Ectodermal cell (in vitro differentiated cells): ENCODE data around the gene MESP2.

ENCODE experiments used
- H3K27ac ChIP-seq: 2 replicates; pipeline ENCODE4 v1.7.0; 2013; ENCODE audit warnings: mild to moderate bottlenecking, low read depth, low read length; ENCODE audit not compliant: insufficient read depth, poor library complexity, severe bottlenecking
- H3K27me3 ChIP-seq: 2 replicates; pipeline ENCODE4 v1.7.0; 2013; ENCODE audit warnings: mild to moderate bottlenecking, low read length; ENCODE audit not compliant: insufficient read depth, control insufficient read depth, poor library complexity, severe bottlenecking
- H3K36me3 ChIP-seq: one replicate; pipeline ENCODE4 v1.7.0; 2013; ENCODE audit warnings: low read length; ENCODE audit not compliant: control insufficient read depth, insufficient read depth
- H3K4me1 ChIP-seq: one replicate; pipeline ENCODE4 v1.7.0; 2013; ENCODE audit warnings: low read length; ENCODE audit not compliant: control insufficient read depth, insufficient read depth
- H3K4me3 ChIP-seq: 2 replicates; pipeline ENCODE4 v1.7.0; 2013; ENCODE audit warnings: low read depth, low read length, control low read depth; ENCODE audit not compliant: insufficient read depth
- H3K9me3 ChIP-seq: 2 replicates; pipeline ENCODE4 v1.7.0; 2013; ENCODE audit warnings: mild to moderate bottlenecking, low read length, moderate library complexity; ENCODE audit not compliant: control insufficient read depth
- WGBS, 2 experiments: methylation state at CpG; one replicate each; pipeline ENCODE4 v1.1.7; 2013; ENCODE audit warnings: missing lambda C conversion rate in 2 of 2; 5-methylcytosine and 5-hydroxymethylcytosine counted together

The MESP2 gene

DNA sequence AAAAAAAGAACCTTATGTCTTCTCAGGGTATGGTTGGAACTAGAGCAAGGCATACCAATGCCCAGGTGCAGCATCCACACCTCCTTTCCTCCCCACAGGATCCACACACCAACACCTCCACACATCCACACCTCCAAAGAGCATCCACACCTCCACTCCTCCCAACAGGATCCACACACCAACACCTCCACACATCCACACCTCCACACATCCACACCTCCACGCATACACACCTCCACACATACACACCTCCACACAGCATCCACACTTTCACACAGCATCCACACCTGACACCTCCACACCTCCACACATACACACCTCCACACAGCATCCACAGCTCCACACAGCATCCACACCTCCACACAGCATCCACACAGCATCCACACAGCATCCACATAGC, 30.4 kb upstream of the MESP2 start:
- Histone ChIP-seq H3K27me3 (peaks cover 63% of the 10 kb centered on the region), H3K9me3 (no peaks in the 10 kb centered on the region), H3K27ac (no peak overlapping the region), H3K4me3 (no peak overlapping the region), H3K4me1 (no peaks in the 10 kb centered on the region), H3K36me3 (no peaks in the 10 kb centered on the region)
- 32 to 37% methylated on average over 1 of the region's 1 CpG for WGBS, 2 experiments

DNA sequence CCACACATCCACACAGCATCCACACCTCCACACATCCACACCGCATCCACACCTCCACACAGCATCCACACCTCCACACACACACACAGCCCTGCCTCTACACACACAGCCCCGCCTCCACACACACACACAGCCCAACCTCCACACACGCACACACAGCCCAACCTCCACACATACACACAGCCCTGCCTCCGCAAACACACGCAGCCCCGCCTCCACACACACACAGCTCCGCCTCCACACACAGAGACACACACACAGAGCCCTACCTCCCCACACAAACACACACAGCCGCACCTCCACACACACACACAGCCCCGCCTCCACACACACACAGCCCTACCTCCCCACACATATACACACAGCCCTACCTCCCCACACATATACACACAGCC, 29.7 kb upstream of the MESP2 start:
- Histone ChIP-seq H3K27ac (no peak overlapping the region), H3K4me3 (no peak overlapping the region), H3K36me3 (no peaks in the 10 kb centered on the region), H3K27me3 (peaks cover 69% of the 10 kb centered on the region), H3K9me3 (no peaks in the 10 kb centered on the region), H3K4me1 (peaks cover 1% of the 10 kb centered on the region)
- WGBS, 2 experiments, result 75 to 83% methylated on average over 9 of the region's 9 CpGs

DNA sequence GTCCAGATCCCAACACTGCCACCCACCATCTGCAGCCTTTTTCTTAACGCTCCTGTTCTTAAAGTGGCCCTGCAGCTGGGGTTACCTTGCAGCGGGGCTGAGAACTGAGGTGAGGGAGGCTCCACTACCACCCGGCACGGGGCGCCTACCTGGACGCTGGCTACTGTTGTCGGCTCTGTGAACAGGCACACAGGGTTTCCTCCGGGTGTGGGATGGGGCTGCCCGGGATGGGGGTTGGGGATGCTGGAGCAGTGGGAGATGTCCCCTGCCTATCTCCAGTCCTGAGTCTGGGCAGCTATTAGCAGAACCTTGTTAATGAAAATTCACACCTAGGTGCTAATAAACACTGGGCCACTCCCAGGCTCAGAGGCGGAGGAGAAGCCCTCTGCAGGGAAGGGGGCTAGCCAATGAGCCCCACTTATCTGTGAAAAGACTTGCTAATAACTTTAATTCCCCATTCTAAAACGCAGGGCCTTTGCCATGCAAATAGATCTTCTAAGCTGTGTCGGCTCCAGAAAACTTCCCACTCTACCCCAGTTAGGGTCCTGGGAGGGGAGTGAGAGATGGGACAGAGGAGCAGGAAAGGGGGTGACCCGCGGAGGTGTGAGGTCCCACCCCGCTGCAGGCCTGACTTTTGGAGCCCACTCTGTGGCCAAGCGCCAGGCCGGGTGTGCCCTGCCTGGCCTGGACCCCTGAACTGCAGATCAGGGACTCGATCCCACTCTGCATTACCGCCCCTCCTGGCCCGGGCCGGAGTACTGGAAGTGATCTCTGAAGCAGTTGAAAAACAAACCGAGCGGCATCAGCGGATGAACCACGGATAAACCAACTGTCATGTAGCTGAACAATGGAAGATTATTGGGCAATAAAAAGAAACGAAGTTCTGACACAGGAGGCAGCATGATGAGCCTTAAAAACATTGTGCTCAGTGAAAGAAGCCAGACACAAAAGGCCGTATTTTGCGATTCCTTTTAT, 28.1 kb upstream of the MESP2 start:
- H3K36me3 ChIP-seq, result no peaks in the 10 kb centered on the region
- 10 to 13% methylated on average over 27 to 28 of the region's 28 CpGs for WGBS, 2 experiments

DNA sequence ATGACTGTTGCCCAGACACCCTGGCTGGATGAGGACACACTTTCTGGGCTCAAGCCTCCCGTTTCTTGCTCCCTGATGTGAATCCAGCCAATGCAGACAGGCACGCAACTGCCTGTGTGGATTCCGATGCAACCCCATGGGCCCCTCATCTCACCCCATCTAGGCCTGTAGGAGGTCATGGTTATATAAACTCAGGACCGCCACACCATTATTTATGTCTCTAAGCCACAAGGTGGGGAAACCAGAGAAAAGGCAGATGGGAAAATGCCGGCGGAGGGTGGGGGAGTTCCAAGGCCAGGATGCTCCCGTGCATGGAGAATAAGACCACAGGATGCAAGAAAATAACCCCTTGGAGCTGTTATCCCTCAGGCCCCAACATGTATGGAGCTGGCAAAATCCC, 27.1 kb upstream of the MESP2 start:
- H3K27me3 ChIP-seq, result peaks cover 80% of the 10 kb centered on the region
- H3K27ac ChIP-seq, result no peak overlapping the region
- 42 to 47% methylated on average over 7 of the region's 7 CpGs for WGBS, 2 experiments
- H3K4me3 ChIP-seq, result no peak overlapping the region
- no peaks in the 10 kb centered on the region for H3K36me3 ChIP-seq
- H3K4me1 ChIP-seq, result peaks cover 2% of the 10 kb centered on the region
- H3K9me3 ChIP-seq, result no peaks in the 10 kb centered on the region

More for the DNA sequence above, 28.1 kb upstream of the MESP2 start:
- peaks cover 80% of the 10 kb centered on the region for H3K27me3 ChIP-seq
- no peaks in the 10 kb centered on the region for H3K9me3 ChIP-seq
- H3K4me3 ChIP-seq, result no peak overlapping the region
- H3K4me1 ChIP-seq, result peaks cover 2% of the 10 kb centered on the region
- no peak overlapping the region for H3K27ac ChIP-seq

DNA sequence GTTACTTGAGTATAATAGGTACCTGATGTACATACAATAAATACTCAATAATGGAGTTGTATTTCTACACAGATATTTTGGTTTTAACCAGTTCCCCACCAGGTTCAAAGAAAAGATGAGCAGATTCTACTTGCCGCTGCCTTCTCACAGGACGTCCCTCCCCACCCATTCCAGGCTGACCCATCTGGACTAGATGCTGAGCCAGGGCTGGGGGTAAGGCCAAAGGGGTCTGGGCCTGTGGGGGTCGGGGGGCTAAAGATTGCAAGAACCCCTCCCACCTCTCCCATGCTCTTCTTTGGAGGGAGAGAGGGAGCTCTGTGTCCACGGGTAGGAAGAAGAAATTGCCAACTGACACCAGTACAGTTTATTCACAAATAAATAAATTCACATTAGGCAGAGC, 26.6 kb upstream of the MESP2 start:
- peaks cover 2% of the 10 kb centered on the region for H3K4me1 ChIP-seq
- WGBS, 2 experiments, result 39 to 53% methylated on average over 4 of the region's 4 CpGs
- H3K4me3 ChIP-seq, result no peak overlapping the region
- peaks cover 78% of the 10 kb centered on the region for H3K27me3 ChIP-seq
- H3K9me3 ChIP-seq, result no peaks in the 10 kb centered on the region
- H3K27ac ChIP-seq, result no peak overlapping the region
- H3K36me3 ChIP-seq, result no peaks in the 10 kb centered on the region

DNA sequence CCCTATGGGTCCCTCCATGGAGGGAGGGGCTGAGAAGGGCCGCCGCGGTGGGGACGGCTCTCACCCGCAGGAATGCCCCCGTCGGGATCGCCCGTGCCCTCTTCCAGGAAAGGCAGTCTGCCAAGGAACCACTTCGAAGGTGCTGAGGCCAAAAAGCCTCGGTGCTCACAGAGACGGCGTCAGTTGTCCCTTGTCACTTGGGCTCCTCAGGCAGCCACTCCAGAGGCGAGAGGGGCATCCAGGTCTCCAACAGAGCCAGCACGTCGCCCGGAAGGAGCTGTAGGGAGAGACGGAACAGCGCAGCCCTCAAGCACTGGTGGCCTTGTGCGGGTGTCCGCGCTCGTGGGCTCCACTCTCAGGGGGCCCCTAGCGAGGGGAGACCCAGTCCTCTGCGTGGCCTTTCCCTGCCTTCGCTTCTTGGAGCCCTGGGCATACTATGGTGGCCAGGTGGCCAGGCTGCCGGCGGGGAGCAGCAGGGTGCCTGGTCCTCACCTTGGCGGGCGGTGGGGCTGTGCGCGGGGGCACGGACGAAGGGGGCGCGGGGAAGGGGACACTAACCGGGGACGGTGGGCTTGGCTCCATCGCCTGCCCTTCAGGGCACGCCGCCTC, 26.1 kb upstream of the MESP2 start:
- no peaks in the 10 kb centered on the region for H3K9me3 ChIP-seq
- peak overlapping the region; percentile 56 for H3K4me3 ChIP-seq
- H3K27me3 ChIP-seq, result peaks cover 74% of the 10 kb centered on the region
- H3K36me3 ChIP-seq, result no peaks in the 10 kb centered on the region
- H3K27ac ChIP-seq, result no peak overlapping the region
- H3K4me1 ChIP-seq, result peaks cover 2% of the 10 kb centered on the region
- WGBS, 2 experiments, result 5% methylated on average over 41 of the region's 41 CpGs

DNA sequence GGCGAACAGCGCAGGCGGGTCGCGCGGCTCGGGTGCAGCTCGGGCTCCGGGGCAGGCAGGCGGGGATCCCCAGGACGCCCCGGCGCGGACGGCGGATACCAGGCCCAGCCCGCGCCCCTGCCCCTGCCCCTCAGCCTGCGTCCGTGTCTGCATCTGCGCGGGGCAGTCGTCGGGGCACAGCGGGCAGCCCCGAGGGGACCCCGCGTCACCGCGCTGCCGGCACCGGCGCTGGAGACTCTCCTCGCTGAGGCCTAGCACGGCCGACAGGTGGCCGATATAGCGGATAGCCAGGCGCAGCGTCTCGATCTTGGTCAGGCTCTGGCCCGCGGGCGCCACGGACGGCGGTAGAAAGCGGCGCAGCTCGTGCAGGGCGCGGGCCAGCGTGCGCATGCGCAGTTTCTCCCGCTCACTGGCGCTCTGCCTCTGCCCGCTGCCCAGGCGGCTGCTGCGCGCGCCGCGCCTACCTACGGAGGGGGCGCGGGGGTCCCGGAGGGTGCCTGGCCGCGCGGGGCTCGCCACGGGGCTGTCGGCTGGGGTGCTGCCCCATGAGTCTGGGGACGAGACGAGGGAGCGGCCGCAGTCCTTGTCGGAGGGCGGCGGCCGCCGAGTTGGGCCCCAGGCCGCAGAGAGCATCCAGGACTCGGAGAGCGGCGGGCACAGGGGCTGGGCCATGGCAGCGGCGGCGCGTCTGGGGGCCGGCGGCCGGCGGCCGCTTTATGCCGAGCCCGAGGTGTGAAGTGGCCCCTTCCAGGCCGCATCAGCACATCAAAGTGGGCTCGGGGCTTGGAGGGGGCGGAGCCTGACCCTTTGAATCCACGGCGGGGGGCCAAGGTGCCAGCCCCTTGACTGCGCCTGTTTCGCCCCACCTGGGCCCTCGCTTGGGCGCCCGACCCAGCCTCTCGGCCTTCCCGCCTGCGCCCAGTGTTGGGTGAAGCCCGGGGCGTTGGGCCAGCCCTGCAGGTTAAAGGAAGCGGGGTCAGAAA, 25.3 kb upstream of the MESP2 start, which contains the start of gene MESP1:
TSS of gene MESP1 (minus strand) at position 690 of the 983 bp plus-strand sequence. CDS start at position 672, 18 bp downstream.
- Histone ChIP-seq H3K27ac (no peak within 1 kb of the TSS), H3K27me3 (peaks cover 67% of the 10 kb centered on the region), H3K4me1 (peaks cover 2% of the 10 kb centered on the region), H3K9me3 (no peaks in the 10 kb centered on the region), H3K4me3 (peak within 1 kb of the TSS; percentile 56), H3K36me3 (no peaks in the 10 kb centered on the region)
- 3% methylated on average over 114 of the region's 114 CpGs for WGBS, 2 experiments

DNA sequence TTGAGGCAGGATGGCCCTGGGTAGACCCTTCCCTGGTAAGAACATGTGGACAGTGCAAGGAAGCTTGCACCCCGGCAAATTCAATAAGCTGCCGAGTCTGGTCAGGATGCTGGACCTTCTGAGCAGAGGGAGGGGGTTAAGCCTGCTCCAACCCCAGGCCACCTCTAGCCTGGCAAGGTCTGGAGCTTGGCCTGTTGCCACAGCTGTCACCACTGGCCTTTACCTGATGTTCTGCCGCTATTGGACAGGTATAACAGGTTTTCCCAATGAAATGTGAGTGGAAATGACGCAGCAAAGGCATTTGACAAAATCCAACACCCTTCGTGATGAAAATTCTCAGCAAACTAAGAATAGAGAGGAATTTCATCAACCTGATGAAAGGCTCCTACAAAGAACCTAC, 24.4 kb upstream of the MESP2 start:
- peaks cover 58% of the 10 kb centered on the region for H3K27me3 ChIP-seq
- no peak overlapping the region for H3K27ac ChIP-seq

DNA sequence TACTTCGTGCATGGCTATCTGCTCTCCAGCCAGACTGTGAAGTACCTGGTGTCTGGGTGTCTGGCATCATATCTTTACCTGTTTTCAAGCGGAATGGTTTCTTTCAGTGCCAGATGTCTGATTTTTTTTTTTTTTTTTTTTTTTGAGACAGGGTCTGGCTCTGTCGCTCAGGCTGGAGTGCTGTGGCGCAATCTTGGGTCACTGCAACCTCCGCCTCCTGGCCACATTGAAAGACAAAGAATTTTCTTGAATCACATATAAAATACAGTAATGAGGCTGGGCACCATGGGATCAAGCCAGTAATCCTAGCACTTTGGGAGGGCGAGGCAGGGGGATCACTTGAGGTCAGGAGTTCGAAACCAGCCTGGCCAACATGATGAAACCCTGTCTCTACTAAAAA, 22.3 kb upstream of the MESP2 start:
- Histone ChIP-seq H3K4me3 (no peak overlapping the region), H3K27me3 (peaks cover 37% of the 10 kb centered on the region), H3K36me3 (no peaks in the 10 kb centered on the region), H3K27ac (no peak overlapping the region), H3K4me1 (peaks cover 2% of the 10 kb centered on the region), H3K9me3 (no peaks in the 10 kb centered on the region)
- WGBS, 2 experiments, result 90 to 92% methylated on average over 7 of the region's 7 CpGs

More for the DNA sequence above, 24.4 kb upstream of the MESP2 start:
- Histone ChIP-seq H3K4me1 (peaks cover 2% of the 10 kb centered on the region), H3K4me3 (no peak overlapping the region), H3K9me3 (no peaks in the 10 kb centered on the region), H3K36me3 (no peaks in the 10 kb centered on the region)
- WGBS, 2 experiments, result 85 to 88% methylated on average over 5 of the region's 5 CpGs
